Measurements from ENCODE around the gene UGT2B15. TPM values are rescaled to one million over a fixed set of nuclear protein-coding genes. Genes with fewer than 3 reads are reported as not detected.
"Not testable (repeated sequence)": the region's sequence is repeated elsewhere in the genome, so short reads cannot be mapped to it uniquely, and the experiment has no call there.

UGT2B15 gene
- total RNA-seq, 3 donors from 2014 or later: 0.98 to 2.0 TPM; not detected in 1

- intact Hi-C loops (cut with DNase I; ENCODE audit: low total_unique reads): no loop called here
Observed at GRCh38 chr4:68683034-68683433, 12.6 kb upstream of the UGT2B15 start.

GRCh38 chr4:68681298-68681697 is 10.8 kb upstream of the UGT2B15 start:
- H3K4me3 ChIP-seq; H3K27ac ChIP-seq; intact Hi-C loops (cut with DNase I; ENCODE audit: low total_unique reads); H3K27me3 ChIP-seq; H3K36me3 ChIP-seq; H3K9me3 ChIP-seq; H3K4me1 ChIP-seq; DNase-seq (ENCODE audit: low spot score in 2 of 2): not testable (repeated sequence)

More at GRCh38 chr4:68683034-68683433, 12.6 kb upstream of the UGT2B15 start:
- Histone ChIP-seq H3K9me3 (peaks cover 0 to 4% of the 10 kb centered on the region in 2 donors), H3K27me3 (no peaks in the 10 kb centered on the region), H3K4me3 (no peak overlapping the region), H3K27ac (no peak overlapping the region), H3K36me3 (no peaks in the 10 kb centered on the region), H3K4me1 (no peaks in the 10 kb centered on the region)
- TF ChIP-seq POLR2AphosphoS5 (IDR thresholded peaks at IDR 0.05): no peak
- no peak for TF ChIP-seq POLR2A (IDR thresholded peaks at IDR 0.05)
- no peak for TF ChIP-seq CTCF (IDR thresholded peaks at IDR 0.05)
- DNase-seq (ENCODE audit: low spot score in 2 of 2): no peak

- Histone ChIP-seq H3K27ac (no peak overlapping the region), H3K36me3 (no peaks in the 10 kb centered on the region), H3K27me3 (no peaks in the 10 kb centered on the region), H3K9me3 (no peaks in the 10 kb centered on the region), H3K4me1 (no peaks in the 10 kb centered on the region), H3K4me3 (no peak overlapping the region)
- no peak for DNase-seq (ENCODE audit: low spot score in 2 of 2)
- TF ChIP-seq POLR2AphosphoS5 (IDR thresholded peaks at IDR 0.05) (no peak), CTCF (IDR thresholded peaks at IDR 0.05) (no peak), POLR2A (IDR thresholded peaks at IDR 0.05) (no peak)
- intact Hi-C loops (cut with DNase I; ENCODE audit: low total_unique reads): no loop called here
Observed at GRCh38 chr4:68673143-68673542, 2.7 kb upstream of the UGT2B15 start.

GRCh38 chr4:68671217-68671616 is 765 bp upstream of the UGT2B15 start:
- H3K27me3 ChIP-seq; H3K9me3 ChIP-seq; H3K27ac ChIP-seq; H3K4me1 ChIP-seq; intact Hi-C loops (cut with DNase I; ENCODE audit: low total_unique reads); H3K4me3 ChIP-seq; H3K36me3 ChIP-seq; DNase-seq (ENCODE audit: low spot score in 2 of 2): not testable (repeated sequence)

- DNase-seq (ENCODE audit: low spot score in 2 of 2); intact Hi-C loops (cut with DNase I; ENCODE audit: low total_unique reads): not testable (repeated sequence)
Observed at GRCh38 chr4:68668537-68669163, 1.8 kb downstream of the UGT2B15 start.

GRCh38 chr4:68667551-68667950 is 2.9 kb downstream of the UGT2B15 start:
- H3K4me3 ChIP-seq; DNase-seq (ENCODE audit: low spot score in 2 of 2); H3K9me3 ChIP-seq; H3K36me3 ChIP-seq; H3K4me1 ChIP-seq; H3K27me3 ChIP-seq; intact Hi-C loops (cut with DNase I; ENCODE audit: low total_unique reads); H3K27ac ChIP-seq: not testable (repeated sequence)

More at GRCh38 chr4:68668537-68669163, 1.8 kb downstream of the UGT2B15 start:
- H3K27me3 ChIP-seq, H3K9me3 ChIP-seq, H3K4me1 ChIP-seq, H3K4me3 ChIP-seq, H3K27ac ChIP-seq, H3K36me3 ChIP-seq: not testable (repeated sequence)

GRCh38 chr4:68664721-68665120 is 5.7 kb downstream of the UGT2B15 start:
- DNase-seq (ENCODE audit: low spot score in 2 of 2); H3K36me3 ChIP-seq; H3K27ac ChIP-seq; intact Hi-C loops (cut with DNase I; ENCODE audit: low total_unique reads); H3K9me3 ChIP-seq; H3K4me1 ChIP-seq; H3K27me3 ChIP-seq; H3K4me3 ChIP-seq: not testable (repeated sequence)

GRCh38 chr4:68662836-68663574 is 7.4 kb downstream of the UGT2B15 start:
- H3K36me3 ChIP-seq; H3K4me3 ChIP-seq; H3K27ac ChIP-seq; intact Hi-C loops (cut with DNase I; ENCODE audit: low total_unique reads); H3K4me1 ChIP-seq; H3K27me3 ChIP-seq; DNase-seq (ENCODE audit: low spot score in 2 of 2); H3K9me3 ChIP-seq: not testable (repeated sequence)

Data from breast epithelium (tissue), 4 donors.